T47D (cell line): ENCODE results near the gene SPAG9.

ENCODE experiments used
- DNase-seq, 2 experiments: peaks; one replicate each; pipeline versions ENCODE4 v3.0.0 to v3.0.0-alpha.2; 2011 to 2012; ENCODE audit warnings: low read depth in 1 of 2, low spot score in 1 of 2
- JUND ChIP-seq: IDR thresholded peaks from 2 replicates; pipeline ENCODE4 v1.6.1; 2012; ENCODE audit warnings: low read depth
- in situ Hi-C: cut with HindIII; loops from 2 replicates; pipeline ENCODE4 v1.10.0; 2016; ENCODE audit warnings: low sequenced_read_pairs, low pct_unique_long_range_greater_than_20kb

The SPAG9 gene

DNA sequence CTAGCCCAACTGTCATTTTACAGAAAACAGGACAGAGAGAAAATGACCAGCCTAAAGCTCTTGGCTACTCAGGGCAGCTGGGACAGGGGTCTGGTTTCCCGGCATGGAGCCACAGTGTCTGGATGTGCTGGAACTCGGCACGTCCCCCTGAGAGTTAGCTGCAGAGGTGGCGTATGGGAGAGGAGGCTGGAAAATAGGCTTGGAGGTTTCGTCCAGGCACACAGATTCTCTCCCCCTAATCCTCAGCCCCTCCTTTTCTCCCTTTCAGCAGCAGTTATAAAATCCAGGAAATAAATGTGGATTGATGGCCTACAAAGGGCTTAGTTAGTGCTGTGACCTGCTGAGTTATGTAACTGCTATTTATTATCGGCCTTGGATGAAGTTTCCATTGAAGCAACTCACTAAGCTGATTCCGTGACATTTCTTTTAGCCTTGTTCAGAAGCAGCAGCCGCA, 165.0 kb downstream of the SPAG9 start:
- in situ Hi-C loops, result no loop called here
- no peak for TF ChIP-seq JUND
- no peak for DNase-seq

GRCh38 chr17:50955160-50955559, 165.5 kb downstream of the SPAG9 start:
- no peak for TF ChIP-seq JUND
- DNase-seq, result no peak
- in situ Hi-C loops, result no loop called here

GRCh38 chr17:50954641-50955121, 166.0 kb downstream of the SPAG9 start:
- no peak for DNase-seq
- in situ Hi-C loops, result no loop called here
- TF ChIP-seq JUND, result no peak

GRCh38 chr17:50953831-50954601, 166.7 kb downstream of the SPAG9 start:
- DNase-seq, result peak; percentile 58 to 84
- TF ChIP-seq JUND, result no peak
- in situ Hi-C loops, result no loop called here

DNA sequence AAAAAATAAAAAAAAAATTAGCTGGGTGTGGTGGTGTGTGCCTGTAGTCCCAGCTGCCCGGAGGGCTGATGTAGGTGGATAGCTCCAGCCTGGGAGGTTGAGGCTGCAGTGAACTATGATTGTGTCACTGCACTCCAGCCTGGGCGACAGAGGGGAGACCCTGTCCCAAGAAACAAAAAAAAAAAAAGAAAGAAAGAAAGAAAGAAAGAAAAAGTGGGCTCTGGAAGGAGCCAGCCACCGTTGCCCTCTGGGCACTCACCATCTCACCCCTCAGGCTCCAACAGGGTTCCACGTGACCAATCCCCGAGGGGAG, 167.2 kb downstream of the SPAG9 start:
- no peak for DNase-seq
- TF ChIP-seq JUND, result no peak
- in situ Hi-C loops, result no loop called here

DNA sequence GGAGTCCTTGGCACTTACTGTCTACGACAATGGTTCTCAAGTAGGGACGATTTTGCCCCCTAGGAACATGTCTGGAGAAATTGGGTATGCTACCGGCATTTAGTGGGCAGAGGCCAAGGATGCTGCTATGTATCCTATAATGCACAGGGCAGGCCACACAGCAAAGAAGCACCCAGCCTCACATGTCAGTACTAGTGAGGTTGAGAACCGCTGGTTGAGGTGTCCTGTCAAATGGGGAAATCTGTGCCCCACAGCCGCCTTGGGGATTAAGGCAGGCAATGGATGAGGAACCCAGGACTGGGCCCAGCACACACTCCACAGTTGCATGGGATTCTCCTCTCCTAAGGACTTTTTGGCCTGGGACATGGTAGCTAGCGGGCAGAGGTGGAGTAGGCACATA, 167.8 kb downstream of the SPAG9 start:
- no peak for TF ChIP-seq JUND
- no peak for DNase-seq
- in situ Hi-C loops, result no loop called here

DNA sequence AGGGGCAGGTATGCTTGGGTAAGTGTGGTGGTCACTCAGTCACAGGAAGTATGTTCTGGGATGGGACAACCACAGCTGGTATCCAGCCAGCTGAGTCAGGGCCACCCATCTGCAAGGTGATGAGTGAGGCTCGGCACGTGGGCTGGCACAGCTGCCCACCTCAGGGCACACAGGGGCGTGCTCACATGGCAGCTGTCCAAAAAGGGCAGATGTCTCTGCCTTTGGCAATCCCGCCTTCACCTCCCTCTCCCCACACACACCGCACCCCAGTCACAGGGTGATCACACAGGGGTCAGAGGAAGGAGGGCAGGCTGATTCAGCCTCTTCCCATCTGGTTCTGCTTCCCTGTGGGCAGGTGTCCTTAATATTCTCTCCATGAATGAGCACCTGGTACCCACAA, 168.7 kb downstream of the SPAG9 start:
- in situ Hi-C loops, result no loop called here
- peak in 1 of 2 experiments; percentile 57 for DNase-seq
- TF ChIP-seq JUND, result no peak

GRCh38 chr17:50949989-50950877, 170.4 kb downstream of the SPAG9 start:
- in situ Hi-C loops, result no loop called here
- no peak for TF ChIP-seq JUND
- DNase-seq, result peak; percentile 64 to 94

DNA sequence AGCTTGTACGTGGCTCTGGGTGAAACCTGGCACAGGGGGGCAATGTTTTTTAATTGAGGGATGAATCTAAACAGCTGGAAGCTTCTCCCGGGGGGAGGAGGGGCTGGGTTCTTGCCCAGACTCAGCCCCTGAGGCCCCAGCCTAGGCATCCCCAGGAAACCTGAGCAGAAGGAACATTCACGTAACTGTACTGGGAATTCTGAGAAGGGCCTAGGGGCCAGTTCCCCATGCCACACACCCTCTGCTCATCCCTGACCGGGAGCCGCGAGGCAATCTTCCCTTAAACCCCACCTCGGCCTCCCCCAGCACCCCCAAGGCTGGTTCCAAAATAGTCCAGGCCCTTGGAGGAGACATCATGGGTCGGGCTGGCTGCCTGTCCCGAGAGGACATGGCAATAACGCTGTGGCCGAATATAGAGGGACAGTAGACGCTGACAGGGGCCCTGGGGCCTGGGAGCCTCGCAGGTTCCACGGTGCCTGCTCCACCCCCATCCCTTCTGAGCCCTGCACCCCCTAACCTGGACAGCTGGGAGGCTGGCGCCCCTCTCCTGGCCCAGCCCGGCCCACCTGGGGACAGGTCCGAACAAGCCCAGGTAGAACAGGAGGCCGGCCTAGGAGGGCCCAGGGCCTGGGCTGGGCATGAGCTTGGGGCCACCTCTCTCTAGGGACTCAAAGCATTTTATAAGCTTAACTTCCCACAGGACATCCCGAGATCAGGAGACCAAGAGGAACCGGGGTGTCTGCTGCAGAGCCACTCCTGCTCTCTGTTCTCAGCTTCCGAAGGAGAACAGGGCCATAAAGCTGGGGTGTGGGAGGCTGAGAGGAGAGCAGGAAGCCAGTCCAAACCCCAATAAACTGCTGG, 171.3 kb downstream of the SPAG9 start:
- in situ Hi-C loops, result no loop called here
- TF ChIP-seq JUND, result no peak
- DNase-seq, result peak in 1 of 2 experiments; percentile 60

GRCh38 chr17:50948711-50949110, 172.0 kb downstream of the SPAG9 start:
- TF ChIP-seq JUND, result no peak
- DNase-seq, result no peak
- in situ Hi-C loops, result no loop called here

GRCh38 chr17:50947782-50948543, 172.7 kb downstream of the SPAG9 start:
- in situ Hi-C loops, result no loop called here
- DNase-seq, result peak; percentile 60 to 96
- TF ChIP-seq JUND, result no peak
